Colon (tissue), 2 donors: ENCODE data around the gene C1QTNF8.

Source experiments
- FAIRE-seq: peaks from 2 replicates; lab custom pipeline; 2012; peaks lifted over from hg19 to GRCh38; lab: Jason Lieb, UNC
- donor health status: control.
- donor health status: control.

C1QTNF8 gene, protein sequence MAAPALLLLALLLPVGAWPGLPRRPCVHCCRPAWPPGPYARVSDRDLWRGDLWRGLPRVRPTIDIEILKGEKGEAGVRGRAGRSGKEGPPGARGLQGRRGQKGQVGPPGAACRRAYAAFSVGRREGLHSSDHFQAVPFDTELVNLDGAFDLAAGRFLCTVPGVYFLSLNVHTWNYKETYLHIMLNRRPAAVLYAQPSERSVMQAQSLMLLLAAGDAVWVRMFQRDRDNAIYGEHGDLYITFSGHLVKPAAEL

GRCh38 chr16:1096169-1097082 is at the start of gene C1QTNF8:
Gene C1QTNF8 (minus strand): TSS chr16:1096244. CDS start chr16:1094922, 1,322 bp downstream.
- no peak for FAIRE-seq

DNA sequence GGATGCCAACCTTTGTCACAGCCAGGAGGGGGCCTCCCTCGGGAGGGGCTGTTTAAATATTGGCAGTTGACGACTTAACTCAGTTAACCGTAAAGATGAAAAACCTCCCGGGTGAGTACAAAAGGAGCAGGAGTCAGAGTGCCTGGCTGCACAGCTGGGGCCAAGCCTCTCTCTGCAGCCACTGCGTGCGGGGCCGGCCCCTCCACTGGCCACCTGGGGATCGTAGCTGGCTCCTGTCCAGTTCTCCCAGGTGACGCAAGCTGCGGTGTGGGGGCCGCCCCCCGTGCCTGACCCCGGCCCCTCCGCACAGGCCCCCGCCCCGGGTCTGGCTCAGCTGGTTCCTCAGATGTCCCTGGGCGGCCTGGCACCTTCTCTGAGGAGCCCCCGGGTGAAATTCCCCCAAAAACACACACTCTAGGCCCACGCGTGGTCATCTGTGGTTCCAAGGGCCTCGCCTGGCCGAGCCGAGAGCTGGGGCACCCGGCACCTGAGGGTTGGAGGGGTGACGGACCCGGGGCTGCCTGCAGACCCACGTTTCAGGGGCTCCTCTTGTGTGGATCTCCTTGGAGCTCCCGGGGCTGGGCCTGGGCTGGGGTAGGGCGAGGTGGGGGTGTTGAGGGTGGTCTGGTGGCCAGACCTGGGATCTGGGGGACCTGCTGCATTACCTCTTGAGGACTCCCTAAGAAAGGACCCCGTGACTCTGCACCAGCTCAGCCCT is 49.5 kb upstream of the C1QTNF8 start:
- FAIRE-seq: no peak

DNA sequence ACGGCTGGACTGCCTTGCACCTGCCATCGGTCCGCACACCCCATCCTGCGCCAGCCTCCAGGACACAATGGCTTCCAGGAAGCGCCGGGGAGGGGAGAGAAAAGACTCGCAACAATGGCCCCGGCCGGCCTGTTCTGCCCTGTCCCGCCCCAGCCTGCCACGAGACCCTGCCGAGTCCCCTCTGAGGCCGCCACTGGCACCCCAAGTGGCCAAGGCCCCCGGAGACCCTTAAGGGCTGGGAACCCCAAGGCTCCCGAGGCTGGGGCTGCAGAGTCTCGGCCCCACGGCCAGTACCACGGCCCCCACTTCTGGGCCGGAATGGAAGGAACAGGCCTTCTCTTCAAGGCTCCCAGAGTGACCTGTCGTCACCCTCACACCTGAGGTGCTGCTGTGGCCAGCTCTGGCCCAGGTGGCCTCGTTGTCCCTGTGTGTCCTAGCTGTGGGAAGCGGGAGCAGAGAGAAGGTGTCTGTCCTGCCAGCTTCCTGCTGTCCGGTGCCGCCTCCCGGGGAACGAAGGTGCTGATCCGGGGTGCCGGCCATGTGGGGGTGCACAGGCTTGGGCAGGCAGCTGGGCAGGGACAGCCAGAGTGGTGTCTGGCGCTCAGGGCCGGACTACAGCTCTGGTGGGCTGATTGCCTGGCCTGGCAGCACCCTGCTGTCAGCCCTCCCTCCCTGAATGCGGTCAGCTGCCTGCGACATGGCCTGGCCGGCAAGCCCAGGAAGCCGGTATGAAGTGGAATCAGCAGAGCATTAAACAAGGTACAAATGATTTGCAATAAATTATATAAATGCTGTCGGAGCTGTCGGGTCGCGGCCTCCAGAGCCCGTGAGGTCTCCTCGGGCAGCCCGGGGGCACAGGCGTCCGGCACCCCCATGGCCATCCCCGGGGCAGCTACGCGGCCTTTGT is 48.7 kb upstream of the C1QTNF8 start:
- no peak for FAIRE-seq

- FAIRE-seq: no peak
Observed at GRCh38 chr16:1143761-1144450, 47.9 kb upstream of the C1QTNF8 start.

DNA sequence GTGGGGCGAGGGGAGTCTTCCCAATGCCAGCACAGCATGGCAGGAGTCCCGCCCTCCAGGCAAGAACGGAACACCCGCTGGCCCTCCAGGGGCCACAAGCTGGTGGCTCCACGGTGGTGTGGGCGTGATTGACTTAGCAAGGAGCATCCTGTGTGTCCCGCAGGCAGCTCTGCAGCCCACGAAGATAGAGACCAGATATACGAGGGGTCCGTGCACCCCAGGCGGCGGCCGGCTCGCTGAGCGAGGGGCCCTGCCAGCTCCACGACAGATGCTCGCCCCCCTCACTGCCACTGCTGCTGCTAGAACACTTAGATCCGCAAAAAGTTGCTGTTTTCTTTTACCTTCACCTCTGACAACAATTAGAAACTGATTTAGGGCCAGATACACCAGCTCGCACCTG is 46.9 kb upstream of the C1QTNF8 start:
- no peak for FAIRE-seq

DNA sequence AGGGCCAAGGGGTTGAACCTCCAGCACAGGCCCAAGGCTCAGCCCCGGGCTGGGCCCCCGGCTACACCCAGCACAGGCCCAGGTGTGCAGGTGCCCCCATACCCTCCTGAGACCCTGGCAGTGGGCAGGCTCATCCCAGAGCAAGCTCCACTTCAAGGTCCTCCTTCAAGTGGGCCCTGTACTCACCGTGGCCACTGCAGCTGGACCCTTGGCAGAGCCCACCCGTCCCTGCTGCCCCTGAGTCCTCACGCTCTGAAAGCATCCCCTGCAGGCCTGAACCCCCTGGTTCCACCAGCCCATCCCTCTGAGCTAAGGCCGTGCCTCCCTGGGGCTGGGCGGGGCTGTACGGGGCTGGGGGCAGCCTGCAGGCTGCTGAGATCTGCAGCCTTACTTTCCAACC is 45.7 kb upstream of the C1QTNF8 start:
- no peak for FAIRE-seq

DNA sequence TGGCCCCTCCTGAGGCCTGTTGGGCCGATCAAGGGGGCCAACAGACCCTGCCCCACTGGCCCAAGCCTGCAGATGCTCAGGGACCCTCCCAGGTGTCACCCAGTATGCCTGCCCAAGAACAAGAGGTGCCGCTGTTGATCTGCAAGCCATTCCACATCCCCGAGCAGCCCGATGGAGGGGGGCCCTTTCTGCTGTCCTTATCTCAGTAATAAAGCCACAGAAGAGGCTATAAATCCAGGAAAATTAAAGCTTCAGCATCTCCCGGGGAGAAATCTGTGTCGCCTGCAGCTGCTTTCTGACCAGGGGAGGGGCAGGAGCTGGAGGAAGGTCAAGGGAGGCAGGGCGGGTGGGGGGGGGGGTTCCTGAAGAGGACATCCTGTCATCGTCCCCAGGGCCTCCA is 45.1 kb upstream of the C1QTNF8 start:
- no peak for FAIRE-seq

DNA sequence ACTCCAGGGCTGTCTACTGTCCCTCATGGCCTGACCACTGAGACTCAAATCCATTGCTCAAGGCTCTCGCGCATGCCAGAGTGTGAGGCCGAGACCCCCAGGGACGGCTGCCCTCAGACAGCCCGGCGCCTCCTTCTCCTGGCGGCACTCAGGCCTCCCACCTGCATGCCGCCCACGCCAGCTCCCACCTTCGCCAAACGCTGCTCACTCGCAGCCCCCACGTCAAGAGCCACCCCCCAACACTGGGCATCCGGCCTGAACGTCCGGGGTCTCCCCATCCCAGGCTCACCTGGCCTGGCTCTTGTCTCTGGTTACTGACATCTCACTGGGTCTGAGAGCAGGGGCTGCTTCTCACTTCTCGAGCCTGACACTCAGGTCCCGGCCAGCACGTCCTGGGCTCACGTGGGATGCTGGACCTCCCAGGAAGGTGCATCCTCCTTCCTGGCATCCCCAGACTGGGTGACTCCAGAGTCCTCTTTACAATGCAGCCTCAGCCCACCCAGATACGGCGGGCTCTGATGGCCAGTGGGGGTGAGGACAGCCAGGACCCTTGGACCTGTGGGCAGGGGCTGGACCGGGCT is 44.6 kb upstream of the C1QTNF8 start:
- no peak for FAIRE-seq

DNA sequence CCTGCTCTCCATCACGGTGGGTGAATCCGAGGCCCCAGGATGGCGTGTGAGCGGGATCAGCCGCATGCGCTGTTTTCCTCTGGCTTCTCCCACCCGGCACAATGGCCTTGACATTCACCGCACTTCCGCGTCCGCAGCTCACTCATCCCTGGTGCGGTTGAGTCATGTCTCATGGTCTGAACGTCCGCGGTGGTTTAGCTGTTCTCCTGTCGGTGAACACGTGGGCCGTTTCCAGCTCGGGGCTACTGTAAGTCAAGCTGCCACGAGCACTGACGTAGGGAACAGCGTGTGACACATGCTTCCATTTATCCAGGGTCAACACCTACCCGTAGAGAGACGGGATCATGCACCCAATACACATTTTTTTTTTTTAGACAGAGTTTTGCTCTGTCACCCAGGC is 41.6 kb upstream of the C1QTNF8 start:
- no peak for FAIRE-seq

- FAIRE-seq: no peak
Observed at GRCh38 chr16:1135459-1135825, 39.4 kb upstream of the C1QTNF8 start.

- FAIRE-seq: no peak
Observed at GRCh38 chr16:1134776-1135458, 38.9 kb upstream of the C1QTNF8 start.

DNA sequence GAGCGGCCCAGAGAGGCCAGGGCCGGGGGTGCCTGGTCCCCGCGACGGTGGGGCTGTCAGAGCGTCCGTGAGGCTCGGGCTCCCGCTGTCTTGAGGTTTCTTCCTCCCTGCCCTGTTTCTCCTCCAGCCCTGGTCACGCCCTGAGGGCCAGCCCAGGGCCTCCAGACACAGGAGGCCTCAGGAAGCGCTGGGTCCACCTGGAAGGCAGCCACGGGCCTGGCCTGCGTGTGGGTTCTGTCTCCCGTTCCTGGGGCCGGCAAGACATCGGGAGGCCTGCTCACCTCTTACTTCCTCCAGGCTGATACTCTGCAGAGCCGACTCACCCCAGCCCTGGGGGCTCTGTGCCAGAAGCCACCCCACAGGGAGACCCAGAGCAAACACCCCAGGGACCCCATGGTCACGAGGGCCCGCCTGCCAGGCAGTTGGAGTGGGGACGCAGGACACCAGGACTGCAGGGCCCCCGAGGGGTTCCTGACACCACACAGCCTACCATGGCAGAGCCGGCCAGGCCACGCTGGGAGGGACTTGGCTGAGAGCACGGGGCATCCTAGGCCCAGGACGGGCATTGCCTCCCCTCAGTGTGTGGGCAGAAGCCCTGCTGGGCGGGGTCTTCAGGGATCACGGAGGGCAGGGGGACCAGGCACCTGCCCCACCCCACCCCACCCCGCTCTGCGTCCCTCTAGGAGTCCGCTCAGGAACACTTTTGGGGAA is 37.9 kb upstream of the C1QTNF8 start:
- FAIRE-seq: no peak

DNA sequence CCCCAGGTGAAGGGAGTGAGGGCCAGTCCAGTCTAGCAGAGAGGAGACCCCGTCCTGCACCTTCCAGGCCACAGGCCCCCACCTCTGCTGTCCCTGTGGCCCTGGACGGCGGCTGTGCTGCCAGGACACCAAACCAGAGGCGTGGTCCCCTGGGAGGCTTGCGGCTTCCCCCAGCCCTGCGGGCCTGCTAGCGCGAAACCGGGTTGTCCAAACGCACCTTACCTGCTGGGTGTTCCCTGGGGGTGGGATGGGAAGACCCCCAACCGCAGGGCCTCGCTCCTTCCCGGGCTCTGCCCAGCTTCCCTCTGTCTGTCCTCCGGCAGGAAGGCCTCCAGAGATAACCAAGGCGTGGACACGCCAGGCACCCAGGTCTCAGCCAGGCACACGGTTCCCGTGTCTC is 37.2 kb upstream of the C1QTNF8 start:
- no peak for FAIRE-seq

GRCh38 chr16:1132431-1132830 is 36.4 kb upstream of the C1QTNF8 start:
- no peak for FAIRE-seq

DNA sequence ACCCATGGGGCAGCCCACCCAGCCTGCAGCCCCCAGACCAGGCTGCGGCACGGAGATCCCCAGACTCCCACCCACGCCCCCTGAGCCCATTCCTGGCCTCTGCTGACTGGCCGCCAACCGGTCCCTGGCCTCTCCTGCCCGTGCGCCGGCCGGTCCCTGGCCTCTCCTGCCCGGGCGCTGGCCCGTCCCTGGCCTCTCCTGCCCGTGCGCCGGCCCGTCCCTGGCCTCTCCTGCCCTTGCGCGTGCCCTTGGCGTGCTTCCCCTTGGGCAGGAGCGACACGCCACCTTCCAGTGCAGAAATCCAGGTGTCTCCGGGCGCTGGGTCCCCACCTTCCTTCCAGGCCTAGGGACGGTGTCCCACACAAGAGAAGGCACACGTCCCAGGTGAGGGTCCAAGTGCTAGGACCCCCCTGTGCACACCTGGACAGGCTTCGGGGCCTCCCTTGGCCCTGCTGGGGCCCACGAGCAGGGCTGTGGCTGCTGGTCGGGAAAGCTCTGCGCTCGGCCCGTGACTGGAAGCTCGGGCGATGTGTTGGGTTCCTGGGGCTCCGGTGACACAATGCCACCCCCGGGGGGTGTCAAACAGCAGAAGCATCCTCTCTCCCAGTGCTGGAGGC is 35.4 kb upstream of the C1QTNF8 start:
- no peak for FAIRE-seq

GRCh38 chr16:1130382-1130781 is 34.3 kb upstream of the C1QTNF8 start:
- no peak for FAIRE-seq

DNA sequence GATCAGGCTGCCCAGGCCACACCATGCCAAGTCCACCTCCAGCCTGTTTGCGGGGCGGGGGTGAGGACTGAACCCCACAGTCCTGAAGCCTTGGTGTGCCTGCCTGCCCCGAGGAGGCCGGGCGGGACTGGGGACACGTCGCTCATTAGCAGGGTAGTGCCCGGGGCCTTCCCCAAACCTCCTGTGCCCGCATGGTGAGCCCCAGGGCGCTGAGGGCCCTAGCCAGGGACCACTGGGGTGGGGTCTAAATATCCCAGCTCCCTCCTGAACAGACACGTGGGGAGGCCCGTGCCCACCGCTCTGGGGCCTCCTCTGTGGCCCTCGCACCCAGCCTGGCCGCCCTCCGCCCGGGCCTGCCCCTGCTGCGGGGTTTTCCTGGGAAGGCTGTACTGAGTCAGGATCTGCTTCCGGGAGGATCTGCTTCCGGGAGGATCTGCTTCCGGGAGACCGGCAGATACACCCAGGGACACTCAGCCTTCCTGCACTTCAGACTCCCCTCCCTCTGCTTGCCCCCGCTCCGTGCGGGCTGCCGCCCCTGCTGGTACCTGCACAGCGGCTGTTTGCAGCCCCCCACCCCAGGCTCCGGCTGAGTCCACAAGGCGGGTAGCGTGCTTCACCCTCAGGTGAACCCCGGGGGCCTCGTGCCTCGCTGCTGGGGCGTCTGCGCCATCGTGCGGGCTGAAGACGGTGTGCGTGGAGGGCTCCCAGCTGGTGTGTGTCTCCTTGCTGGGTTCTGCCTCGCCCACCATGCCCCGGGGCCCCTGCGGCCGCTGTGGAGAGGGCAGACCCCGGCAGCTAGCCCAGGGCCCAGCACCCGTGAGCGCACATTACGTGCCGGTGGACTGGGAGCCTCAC is 33.3 kb upstream of the C1QTNF8 start:
- FAIRE-seq: no peak
